Keratinocyte (primary cell): ENCODE measurements around the gene HSD17B1.

Experiments used
- EZH2 ChIP-seq: IDR thresholded peaks from one replicate; pipeline ENCODE4 v1.6.1; 2012; ENCODE audit warnings: inconsistent platforms, mild to moderate bottlenecking, low read length, moderate library complexity
- TF ChIP-seq, protein P1 (sequence below), 3 experiments: IDR thresholded peaks in 1 of 3; conservative IDR thresholded peaks in 1 of 3; optimal IDR thresholded peaks in 1 of 3; 2 replicates in 2 of 3; 3 replicates in 1 of 3; pipeline versions ENCODE3 to v1.5.1; 2011; ENCODE audit warnings: low read length in 3 of 3, mild to moderate bottlenecking in 3 of 3, moderate library complexity in 2 of 3, control low read depth in 1 of 3, inconsistent platforms in 1 of 3; ENCODE audit not compliant: insufficient read depth in 2 of 3; ENCODE audit errors: extremely low read depth in 1 of 3

- TF ChIP-seq, protein P1, sequence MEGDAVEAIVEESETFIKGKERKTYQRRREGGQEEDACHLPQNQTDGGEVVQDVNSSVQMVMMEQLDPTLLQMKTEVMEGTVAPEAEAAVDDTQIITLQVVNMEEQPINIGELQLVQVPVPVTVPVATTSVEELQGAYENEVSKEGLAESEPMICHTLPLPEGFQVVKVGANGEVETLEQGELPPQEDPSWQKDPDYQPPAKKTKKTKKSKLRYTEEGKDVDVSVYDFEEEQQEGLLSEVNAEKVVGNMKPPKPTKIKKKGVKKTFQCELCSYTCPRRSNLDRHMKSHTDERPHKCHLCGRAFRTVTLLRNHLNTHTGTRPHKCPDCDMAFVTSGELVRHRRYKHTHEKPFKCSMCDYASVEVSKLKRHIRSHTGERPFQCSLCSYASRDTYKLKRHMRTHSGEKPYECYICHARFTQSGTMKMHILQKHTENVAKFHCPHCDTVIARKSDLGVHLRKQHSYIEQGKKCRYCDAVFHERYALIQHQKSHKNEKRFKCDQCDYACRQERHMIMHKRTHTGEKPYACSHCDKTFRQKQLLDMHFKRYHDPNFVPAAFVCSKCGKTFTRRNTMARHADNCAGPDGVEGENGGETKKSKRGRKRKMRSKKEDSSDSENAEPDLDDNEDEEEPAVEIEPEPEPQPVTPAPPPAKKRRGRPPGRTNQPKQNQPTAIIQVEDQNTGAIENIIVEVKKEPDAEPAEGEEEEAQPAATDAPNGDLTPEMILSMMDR (optimal IDR thresholded peaks at IDR 0.05 in 1 of 3, IDR thresholded peaks at IDR 0.05 in 1 of 3, conservative IDR thresholded peaks at IDR 0.05 in 1 of 3; ENCODE audit: extremely low read depth in 1 of 3, insufficient read depth in 2 of 3, low read length in 3 of 3): no peak
- no peak for TF ChIP-seq EZH2
Observed at GRCh38 chr17:42537826-42538451, 14.8 kb upstream of the HSD17B1 start.
